PFSK-1 (cell line): ENCODE results near the gene CEP192.

Experiments used
- FOXP2 ChIP-seq: optimal IDR thresholded peaks from 2 replicates; pipeline ENCODE3; 2011; ENCODE audit warnings: borderline replicate concordance, control low read depth, inconsistent platforms; ENCODE audit not compliant: insufficient read depth; ENCODE audit errors: extremely low read length, extremely low read depth
- POLR2AphosphoS5 ChIP-seq: IDR thresholded peaks from 2 replicates; pipeline ENCODE4 v1.6.1; 2012; ENCODE audit warnings: low read depth, mild to moderate bottlenecking, control low read depth, low read length, moderate library complexity
- SIN3A ChIP-seq: IDR thresholded peaks from 2 replicates; pipeline ENCODE4 v1.6.1; 2012; ENCODE audit warnings: mild to moderate bottlenecking, low read length, moderate library complexity, borderline replicate concordance; ENCODE audit not compliant: insufficient read depth
- TAF1 ChIP-seq: IDR thresholded peaks from 2 replicates; pipeline ENCODE4 v1.6.1; 2012; ENCODE audit warnings: low read length, control low read depth, borderline replicate concordance; ENCODE audit not compliant: insufficient read depth
- TF ChIP-seq, protein P1 (sequence below), 2 experiments: IDR thresholded peaks; 2 replicates each; pipeline versions ENCODE4 v1.6.1 to v1.8.0; 2011 to 2012; ENCODE audit warnings: low read depth in 2 of 2, low read length in 2 of 2, control low read depth in 1 of 2, inconsistent platforms in 1 of 2, mild to moderate bottlenecking in 1 of 2, moderate library complexity in 1 of 2; ENCODE audit not compliant: insufficient read depth in 1 of 2

The CEP192 gene

DNA sequence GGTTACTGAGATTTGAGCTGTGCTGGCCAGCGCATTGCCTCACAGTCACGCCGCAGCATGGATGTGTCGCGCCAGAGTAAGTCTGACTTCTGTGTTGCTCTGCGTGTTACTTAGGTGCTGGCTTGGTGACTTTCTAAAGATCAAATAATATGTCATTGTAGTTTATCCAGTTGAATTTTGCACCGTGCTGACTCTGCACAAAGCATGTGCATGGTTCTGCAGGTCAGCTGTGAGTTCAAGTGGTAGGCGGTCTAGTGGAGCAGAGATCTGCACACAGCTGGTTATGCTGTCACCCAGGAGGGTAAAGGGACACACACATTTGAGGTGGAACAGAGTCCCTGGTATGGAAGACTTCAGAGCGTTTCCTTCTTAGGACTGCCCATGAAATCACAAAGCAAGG, 105.1 kb downstream of the CEP192 start:
- TF ChIP-seq FOXP2 (no peak), TAF1 (no peak), SIN3A (no peak), POLR2AphosphoS5 (no peak)
- TF ChIP-seq, protein P1, sequence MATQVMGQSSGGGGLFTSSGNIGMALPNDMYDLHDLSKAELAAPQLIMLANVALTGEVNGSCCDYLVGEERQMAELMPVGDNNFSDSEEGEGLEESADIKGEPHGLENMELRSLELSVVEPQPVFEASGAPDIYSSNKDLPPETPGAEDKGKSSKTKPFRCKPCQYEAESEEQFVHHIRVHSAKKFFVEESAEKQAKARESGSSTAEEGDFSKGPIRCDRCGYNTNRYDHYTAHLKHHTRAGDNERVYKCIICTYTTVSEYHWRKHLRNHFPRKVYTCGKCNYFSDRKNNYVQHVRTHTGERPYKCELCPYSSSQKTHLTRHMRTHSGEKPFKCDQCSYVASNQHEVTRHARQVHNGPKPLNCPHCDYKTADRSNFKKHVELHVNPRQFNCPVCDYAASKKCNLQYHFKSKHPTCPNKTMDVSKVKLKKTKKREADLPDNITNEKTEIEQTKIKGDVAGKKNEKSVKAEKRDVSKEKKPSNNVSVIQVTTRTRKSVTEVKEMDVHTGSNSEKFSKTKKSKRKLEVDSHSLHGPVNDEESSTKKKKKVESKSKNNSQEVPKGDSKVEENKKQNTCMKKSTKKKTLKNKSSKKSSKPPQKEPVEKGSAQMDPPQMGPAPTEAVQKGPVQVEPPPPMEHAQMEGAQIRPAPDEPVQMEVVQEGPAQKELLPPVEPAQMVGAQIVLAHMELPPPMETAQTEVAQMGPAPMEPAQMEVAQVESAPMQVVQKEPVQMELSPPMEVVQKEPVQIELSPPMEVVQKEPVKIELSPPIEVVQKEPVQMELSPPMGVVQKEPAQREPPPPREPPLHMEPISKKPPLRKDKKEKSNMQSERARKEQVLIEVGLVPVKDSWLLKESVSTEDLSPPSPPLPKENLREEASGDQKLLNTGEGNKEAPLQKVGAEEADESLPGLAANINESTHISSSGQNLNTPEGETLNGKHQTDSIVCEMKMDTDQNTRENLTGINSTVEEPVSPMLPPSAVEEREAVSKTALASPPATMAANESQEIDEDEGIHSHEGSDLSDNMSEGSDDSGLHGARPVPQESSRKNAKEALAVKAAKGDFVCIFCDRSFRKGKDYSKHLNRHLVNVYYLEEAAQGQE (IDR thresholded peaks at IDR 0.05; ENCODE audit: insufficient read depth in 1 of 2, low read depth in 2 of 2, low read length in 2 of 2): no peak

DNA sequence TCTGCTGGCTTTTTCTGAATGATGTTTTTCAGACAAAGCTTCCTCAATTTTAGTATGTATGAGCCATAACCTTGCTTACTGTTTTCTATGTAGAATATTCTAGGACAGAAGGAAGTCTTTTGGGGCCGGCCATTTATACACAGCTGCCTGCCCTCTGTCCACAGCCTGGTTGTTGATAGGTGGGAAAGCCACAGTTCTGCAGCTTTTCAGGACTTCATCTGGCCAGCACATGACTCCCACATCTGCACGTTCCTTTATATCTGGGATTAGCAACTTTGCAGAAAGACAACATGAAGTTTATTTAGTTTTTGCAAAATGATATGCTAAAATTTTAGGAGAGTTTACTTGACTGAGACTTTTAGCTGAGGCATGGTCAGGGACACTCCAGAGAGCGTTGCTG, 105.6 kb downstream of the CEP192 start:
- TF ChIP-seq POLR2AphosphoS5 (no peak), SIN3A (no peak), TAF1 (no peak), FOXP2 (no peak)
- TF ChIP-seq, protein P1 (IDR thresholded peaks at IDR 0.05; ENCODE audit: insufficient read depth in 1 of 2, low read depth in 2 of 2, low read length in 2 of 2): no peak

DNA sequence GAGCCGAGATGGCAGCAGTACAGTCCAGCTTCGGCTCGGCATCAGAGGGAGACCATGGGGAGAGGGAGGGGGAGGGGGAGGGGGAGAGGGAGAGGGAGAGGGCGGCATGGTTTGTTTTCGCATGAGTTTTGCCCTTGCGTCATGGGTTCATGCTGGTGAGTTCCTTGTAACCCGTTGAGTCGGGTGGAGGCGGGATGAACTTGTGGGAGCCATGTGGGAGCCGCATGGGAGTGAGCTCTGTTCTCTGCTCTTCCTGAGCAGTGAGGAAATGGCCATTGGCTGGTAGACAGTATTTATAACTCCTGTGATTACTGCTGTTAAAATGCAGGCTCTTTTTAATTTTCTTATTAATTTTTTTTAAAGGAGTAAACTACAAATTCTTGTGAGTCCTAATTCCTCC, 108.0 kb downstream of the CEP192 start:
- TF ChIP-seq FOXP2 (no peak), TAF1 (no peak), POLR2AphosphoS5 (no peak), SIN3A (no peak)
- TF ChIP-seq, protein P1 (IDR thresholded peaks at IDR 0.05; ENCODE audit: insufficient read depth in 1 of 2, low read depth in 2 of 2, low read length in 2 of 2): no peak

DNA sequence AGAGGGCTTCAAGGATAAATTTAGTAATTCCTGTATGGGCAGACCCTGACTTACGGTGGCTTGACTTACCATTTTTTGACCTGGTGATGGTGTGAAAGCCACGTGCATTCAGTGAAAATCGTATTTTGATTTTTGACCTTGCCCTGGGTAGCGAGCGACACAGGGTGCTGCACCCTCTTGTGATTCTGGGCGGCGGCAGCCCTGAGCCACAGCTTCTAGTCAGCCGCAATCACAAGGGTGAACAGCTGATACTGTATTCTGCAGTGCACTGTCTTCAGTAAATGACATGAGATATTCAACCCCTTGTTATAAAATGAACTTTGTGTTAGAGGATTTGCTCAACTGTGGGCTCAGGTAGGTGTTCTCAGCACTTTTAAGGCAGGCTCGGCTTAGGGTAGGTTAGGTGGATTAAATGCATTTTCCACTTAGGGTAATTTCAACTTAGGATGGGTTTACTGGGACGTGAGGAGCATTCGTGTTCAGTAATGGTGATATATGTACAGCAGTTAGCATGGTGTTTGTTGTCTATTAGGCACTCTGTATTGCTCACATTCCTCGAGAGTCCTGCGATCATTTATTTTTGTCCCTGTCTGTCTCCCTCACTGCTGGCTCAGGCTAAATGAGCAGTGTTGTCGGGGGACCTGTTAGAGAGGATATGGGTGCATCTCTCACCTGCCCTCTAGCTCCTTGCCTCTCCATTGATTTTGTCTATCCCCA, 109.9 kb downstream of the CEP192 start:
- TF ChIP-seq FOXP2 (no peak), SIN3A (no peak), TAF1 (no peak), POLR2AphosphoS5 (no peak)
- TF ChIP-seq, protein P1 (IDR thresholded peaks at IDR 0.05; ENCODE audit: insufficient read depth in 1 of 2, low read depth in 2 of 2, low read length in 2 of 2): no peak
